ENCODE data around the gene MLLT1.
A peak's percentile ranks its signal among the peaks of the same experiment; 100 is the strongest.

Gene MLLT1

GRCh38 chr19:6235031-6235951 lies 44.5 kb downstream of the MLLT1 start:
- no peak for DNase-seq (ENCODE audit: low spot score)

- DNase-seq (ENCODE audit: low spot score), result no peak
These were observed 45.2 kb downstream of the MLLT1 start for GRCh38 chr19:6234527-6234926.

DNA sequence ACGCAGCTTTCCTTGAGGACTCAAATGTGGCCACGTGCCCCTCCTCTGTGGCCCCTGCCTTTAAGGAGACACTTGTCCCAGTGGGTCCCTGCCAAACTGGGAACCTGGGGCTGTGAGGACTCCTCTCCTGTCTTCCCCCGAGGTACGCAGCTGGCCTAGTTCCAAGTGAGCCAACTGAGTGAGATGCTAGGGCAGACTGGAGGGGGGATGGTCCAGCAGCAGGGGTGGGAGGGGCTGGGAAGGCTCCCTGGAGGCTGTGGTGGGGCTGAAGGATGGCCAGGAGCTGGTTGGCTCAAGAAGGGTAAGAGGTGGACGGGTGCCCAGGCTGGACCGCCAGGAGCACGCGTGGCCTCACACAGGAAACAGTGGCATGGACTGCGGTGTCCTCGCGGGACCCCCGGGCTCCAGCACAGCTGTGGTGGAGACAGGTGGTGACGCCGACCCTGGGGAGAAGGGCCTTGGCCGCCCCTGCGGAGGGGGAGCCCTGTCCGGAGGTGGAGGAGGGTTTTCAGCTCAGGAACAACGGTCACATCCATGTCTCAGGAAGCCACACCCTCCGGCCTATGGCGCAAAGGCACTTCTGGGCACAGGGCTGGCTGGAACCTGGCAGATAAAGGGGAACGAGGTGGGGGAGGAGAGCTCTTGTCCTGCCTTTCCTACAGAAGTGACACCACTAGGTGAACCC lies 45.8 kb downstream of the MLLT1 start:
- DNase-seq (ENCODE audit: low spot score), result no peak

DNA sequence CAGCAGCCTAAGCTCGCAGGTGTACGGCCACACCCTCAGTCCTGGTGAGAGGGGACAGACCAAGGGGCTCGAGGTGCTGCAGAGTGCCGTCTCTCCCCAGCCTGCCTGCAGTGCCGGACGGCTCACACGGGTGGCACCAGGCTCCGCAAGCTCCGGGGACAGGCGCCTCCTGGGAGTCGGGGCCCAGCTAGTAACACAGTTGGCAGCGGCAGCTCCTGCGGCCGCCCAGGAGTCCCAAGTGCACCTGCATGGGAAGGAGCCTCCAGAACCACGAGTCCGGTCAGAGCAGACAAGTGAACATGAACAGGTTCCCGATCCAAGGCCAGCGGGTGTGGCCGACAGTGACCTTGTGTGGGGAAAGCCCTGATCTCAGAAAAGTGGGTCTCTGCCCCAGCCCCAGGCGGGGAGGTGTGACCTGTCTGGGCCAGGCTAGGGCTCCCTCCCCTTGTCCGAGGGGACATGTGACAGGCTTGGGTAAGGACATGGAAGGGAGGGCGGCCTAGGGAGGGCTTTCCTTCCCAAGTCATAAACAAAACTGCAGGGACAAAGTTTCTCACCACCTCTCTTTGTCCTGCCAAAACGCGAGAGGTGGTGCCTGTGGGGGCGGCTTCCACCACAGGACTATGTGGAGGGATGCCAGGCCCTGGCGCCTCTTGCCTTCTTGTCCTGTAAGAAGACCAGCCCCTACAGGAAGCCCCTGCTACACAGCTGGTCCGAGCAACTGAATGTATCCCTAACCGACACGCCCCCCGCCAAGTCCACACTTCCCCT lies 46.5 kb downstream of the MLLT1 start:
- no peak for DNase-seq (ENCODE audit: low spot score)

DNA sequence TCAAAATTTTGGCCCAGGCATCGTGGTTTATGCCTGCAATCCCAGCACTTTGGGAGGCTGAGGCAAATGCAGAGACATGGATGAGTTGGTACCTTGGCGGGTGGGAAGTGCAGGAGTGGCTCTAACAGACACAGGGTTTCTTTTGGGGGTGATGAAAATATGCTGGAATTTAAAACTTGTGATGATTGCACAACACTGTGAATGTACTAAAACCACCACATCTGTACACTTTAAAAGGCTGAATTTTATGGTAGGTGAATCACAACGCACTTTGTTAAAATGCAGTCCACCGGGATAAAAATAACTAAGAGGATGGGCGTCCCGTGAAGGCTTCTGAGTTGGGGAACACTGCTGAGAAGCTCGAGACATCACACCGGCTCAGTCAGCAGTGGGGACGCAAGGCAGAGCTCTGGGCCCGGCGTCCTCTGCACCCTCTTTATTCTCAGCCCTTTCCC lies 47.1 kb downstream of the MLLT1 start:
- DNase-seq (ENCODE audit: low spot score), result peak; percentile 62

GRCh38 chr19:6230991-6231448 lies 48.8 kb downstream of the MLLT1 start:
- no peak for DNase-seq (ENCODE audit: low spot score)

DNA sequence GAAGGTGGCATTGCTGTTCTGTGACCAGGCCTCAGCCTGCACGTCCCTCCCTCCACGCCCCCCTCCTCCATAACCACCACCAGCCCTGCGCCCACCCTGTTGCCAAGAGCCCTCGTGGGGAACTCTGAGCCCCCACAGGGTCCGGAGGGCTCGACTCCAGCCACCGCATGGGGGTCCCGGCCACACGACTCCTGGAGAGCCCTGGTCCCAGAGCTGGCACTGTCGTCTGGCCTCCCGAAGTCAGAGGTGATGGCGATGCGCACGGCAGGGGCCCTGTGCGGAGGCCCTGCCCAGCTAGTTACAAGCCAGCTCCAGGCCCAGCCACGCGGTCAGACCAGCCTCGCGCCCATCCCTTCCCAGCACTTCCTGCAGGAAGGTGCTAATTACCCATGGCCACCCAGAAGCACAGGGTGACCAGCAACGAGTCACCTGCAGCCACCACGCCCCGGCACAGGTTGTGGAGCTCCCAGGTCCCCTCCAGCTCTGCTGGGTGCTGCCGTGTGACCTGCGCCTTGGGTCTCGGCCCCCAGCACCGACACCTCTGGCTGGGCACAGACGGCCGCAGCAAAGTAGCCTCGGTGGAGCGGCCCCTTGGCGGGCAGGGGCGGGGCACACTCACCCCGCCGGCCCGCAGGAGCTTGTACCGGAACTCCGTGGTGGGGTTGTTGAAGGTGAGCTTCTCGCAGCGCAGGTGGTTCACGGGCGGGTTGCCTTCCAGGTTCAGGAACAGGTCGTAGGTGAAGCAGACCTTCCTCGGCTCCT lies 49.6 kb downstream of the MLLT1 start:
- no peak for DNase-seq (ENCODE audit: low spot score)

GRCh38 chr19:6229216-6229913 lies 50.4 kb downstream of the MLLT1 start:
- DNase-seq (ENCODE audit: low spot score), result no peak

DNA sequence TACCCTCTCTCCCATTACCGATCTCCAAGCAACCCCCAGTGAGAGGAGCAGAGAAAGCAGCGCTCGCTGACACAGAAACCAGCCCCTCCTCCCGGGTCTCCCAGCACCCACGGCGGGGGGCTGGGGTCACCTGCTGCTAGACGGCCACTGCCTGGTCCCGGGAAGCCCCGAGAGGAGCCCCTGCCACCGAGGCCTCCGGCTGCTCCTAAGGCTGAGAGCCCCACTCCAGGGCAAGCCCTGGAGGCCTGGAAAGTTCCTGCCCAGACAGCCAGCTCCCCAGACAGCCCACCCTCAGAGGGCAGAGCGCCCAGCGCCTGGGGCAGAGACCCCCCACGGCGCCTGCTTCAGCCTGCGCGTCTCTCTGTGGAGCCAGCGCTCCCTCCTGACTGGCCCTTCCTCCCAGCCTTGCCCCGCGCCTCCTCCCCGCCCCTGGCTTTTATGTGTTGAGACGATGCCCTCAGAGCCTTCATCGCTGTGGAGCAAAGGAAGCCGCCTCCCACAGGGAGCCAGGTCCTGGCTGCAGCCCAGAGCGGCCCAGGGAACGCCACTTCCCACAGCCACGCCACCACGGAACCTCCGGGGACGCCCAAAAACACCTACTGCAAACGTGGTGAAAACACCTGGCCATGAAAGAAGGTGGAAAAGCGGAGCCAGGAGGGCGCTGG lies 51.1 kb downstream of the MLLT1 start:
- no peak for DNase-seq (ENCODE audit: low spot score)

DNA sequence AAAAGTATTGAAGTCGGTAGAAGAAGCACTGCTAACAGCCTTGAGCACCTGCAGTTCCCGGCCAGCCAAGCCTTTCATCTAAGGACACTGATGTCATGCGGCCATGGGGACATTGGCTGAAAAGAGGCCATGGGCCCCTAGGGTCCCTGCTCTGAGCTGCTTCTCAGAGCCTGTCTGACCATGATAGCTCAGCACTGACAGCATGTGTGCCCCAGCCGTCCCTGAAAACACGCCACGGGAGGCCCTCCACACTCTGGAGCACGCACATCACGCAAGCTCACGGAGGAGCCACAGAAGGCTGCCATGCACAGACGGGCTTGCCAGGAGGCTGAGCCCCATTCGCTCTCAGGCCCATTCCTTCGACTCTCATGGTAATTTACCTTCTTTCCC lies 51.8 kb downstream of the MLLT1 start:
- DNase-seq (ENCODE audit: low spot score), result no peak

DNA sequence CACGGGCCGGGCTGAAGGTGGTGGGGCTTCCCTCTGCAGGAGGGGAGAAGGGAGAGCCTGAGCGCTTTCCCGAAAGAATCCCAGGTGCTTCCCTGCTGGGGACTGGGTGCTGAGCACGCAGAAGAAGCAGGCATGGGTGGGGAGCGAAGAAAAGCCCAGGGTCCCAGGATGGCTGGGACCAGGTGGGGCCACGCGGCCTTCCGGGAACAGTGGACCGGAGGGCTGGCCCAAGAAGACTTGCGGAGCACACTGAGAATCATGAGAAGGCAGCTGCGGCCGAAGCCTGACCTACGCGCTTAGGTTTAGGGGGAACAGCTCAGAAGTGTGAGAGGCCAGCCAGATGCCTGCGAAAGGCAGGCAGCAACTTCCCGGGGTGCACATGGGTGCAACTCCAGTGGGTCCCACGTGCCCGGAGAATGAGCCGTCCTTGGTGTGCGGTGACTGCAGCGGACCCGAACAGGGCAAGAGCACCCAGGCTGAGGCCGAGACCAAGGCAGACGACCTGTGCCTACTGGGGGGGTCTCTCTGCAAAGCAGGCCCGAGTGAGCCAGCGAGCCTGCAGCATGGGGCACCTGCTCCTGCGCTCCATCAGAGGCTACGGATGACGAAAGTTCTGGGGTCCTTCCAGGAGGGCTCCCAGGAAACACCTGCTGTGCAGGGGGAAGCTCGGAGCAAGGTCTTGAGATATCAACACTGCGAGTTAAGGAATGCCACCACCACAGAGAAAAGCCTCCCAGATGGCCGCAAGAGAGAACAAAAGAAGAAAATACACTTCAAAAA lies 52.4 kb downstream of the MLLT1 start:
- DNase-seq (ENCODE audit: low spot score), result no peak

GRCh38 chr19:6226444-6227155 lies 53.2 kb downstream of the MLLT1 start:
- no peak for DNase-seq (ENCODE audit: low spot score)

GRCh38 chr19:6226012-6226411 lies 53.8 kb downstream of the MLLT1 start:
- no peak for DNase-seq (ENCODE audit: low spot score)

GRCh38 chr19:6225232-6225865 lies 54.4 kb downstream of the MLLT1 start:
- DNase-seq (ENCODE audit: low spot score), result no peak

DNA sequence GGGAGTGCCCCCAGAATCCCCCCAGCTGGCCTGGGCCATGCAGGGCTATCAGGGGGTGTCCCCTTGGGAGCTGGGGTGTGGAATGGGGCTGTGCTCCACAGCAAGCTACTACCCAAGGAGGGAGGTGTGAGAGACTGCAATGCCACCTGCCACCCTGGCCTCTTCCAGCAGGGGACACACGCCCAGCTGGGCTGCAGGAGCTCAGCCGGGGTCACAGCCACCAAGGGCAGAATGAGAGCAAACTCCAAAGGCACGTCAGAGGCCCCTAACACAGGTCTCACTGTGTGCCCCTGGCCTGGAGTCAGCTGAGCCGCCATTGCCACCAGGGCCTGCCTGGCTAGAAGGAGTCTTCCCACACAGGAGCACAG lies 55.5 kb downstream of the MLLT1 start:
- DNase-seq (ENCODE audit: low spot score), result no peak

DNA sequence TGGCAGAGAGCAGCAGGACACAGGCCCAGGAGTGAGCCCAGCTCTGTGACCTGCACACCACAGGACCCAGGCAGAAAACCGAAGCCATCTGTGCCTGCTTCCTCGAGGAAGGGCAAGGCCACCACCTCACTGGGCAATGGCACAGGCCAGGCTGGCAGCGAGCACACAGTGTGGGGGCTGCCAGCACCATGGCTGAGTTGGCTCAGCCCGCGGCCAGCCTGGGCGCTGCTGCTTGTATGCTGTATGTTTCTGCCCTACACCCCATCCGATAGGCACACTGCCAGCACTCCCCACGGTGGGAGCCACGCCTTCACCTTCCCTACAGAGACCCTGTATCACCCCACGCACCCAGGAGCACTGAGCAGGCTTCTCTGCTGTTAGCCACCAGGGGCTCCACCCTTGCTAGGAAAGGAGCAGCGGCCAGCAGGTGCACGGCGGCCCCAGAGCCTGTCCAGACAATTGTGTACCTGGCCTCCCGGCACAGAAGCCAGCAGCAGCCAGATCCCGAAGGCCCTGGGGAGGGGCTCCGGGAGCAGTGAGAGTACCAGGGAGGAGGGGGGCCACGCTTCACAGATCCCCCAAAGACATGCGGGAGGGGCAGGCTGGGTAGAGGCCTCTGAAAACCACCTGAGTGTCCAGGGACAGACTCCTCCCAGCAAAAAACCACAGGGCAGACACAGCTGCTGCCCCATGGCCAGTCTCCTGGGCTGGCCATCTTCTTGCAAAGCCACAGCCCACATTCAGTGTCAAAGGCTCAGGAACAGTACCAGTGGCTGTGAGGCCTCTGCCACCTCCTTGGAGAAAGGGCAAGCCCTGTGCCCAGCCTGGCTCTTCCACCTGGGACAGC lies 56.1 kb downstream of the MLLT1 start:
- DNase-seq (ENCODE audit: low spot score), result no peak

GRCh38 chr19:6222884-6223283 lies 56.9 kb downstream of the MLLT1 start:
- no peak for DNase-seq (ENCODE audit: low spot score)

All from hepatic stellate cell (primary cell).